H1 (cell line): ENCODE results near the gene GALNT17. TPM values are rescaled to one million over a fixed set of nuclear protein-coding genes. Genes with fewer than 3 reads are reported as not detected.

Experiments used
- CTCF ChIA-PET: fragments of 300-600 bp; sonication (Branson Sonifier 250); formaldehyde crosslinking; loops from one replicate; lab custom pipeline; 2021; ENCODE audit not compliant: partially characterized antibody; lab: Charles Lee
- POLR2A ChIA-PET: fragments of 300-600 bp; sonication (Branson Sonifier 250); formaldehyde crosslinking; loops from one replicate; lab custom pipeline; 2021; ENCODE audit warnings: inconsistent platforms; ENCODE audit not compliant: partially characterized antibody; lab: Charles Lee
- DNase-seq, 2 experiments: peaks; one replicate each; pipeline versions ENCODE4 v3.0.0 to v3.0.0-alpha.2; 2010 to 2022; ENCODE audit warnings: low spot score in 2 of 2, low read depth in 1 of 2, mixed read lengths in 1 of 2
- FAIRE-seq: peaks from 2 replicates; lab custom pipeline; 2011; peaks lifted over from hg19 to GRCh38; lab: Jason Lieb, UNC
- H2AFZ ChIP-seq: 2 replicates; pipeline ENCODE4 v1.8.1; 2012; ENCODE audit warnings: low read length, inconsistent platforms
- H2AK5ac ChIP-seq: 2 replicates; pipeline ENCODE4 v1.6.1; 2013; ENCODE audit warnings: low read depth, low read length
- H2BK120ac ChIP-seq: replicated peaks from 2 replicates; pipeline ENCODE3; 2013; ENCODE audit warnings: low read depth, low read length, inconsistent platforms
- H2BK12ac ChIP-seq: 2 replicates; pipeline ENCODE4 v1.6.1; 2013; ENCODE audit warnings: low read depth, low read length
- H2BK15ac ChIP-seq: 2 replicates; pipeline ENCODE4 v1.6.1; 2013; ENCODE audit warnings: low read length
- H2BK20ac ChIP-seq: 2 replicates; pipeline ENCODE4 v1.6.1; 2013; ENCODE audit warnings: low read length
- H2BK5ac ChIP-seq: 2 replicates; pipeline ENCODE4 v1.6.1; 2013; ENCODE audit warnings: low read depth, low read length
- H3K14ac ChIP-seq: 2 replicates; pipeline ENCODE4 v1.6.1; 2013; ENCODE audit warnings: inconsistent platforms; ENCODE audit not compliant: insufficient read length
- H3K18ac ChIP-seq: 2 replicates; pipeline ENCODE4 v1.6.1; 2013; ENCODE audit warnings: low read length; ENCODE audit errors: extremely low read depth
- H3K23ac ChIP-seq: 2 replicates; pipeline ENCODE4 v1.6.1; 2013; ENCODE audit warnings: inconsistent platforms; ENCODE audit not compliant: insufficient read length
- H3K23me2 ChIP-seq: 2 replicates; pipeline ENCODE4 v1.6.1; 2013; ENCODE audit warnings: low read depth, low read length
- H3K27ac ChIP-seq: 2 replicates; pipeline ENCODE4 v1.6.1; 2011; ENCODE audit warnings: low read depth, low read length, inconsistent platforms
- H3K27me3 ChIP-seq, 4 experiments: replicated peaks in 1 of 4; 1 replicate in 1 of 4; 2 replicates in 3 of 4; pipeline versions ENCODE4 v1.6.1 to v1.8.1; 2011 to 2013; ENCODE audit warnings: low read length in 3 of 4, mild to moderate bottlenecking in 3 of 4, inconsistent platforms in 2 of 4, mixed read lengths in 2 of 4, moderate library complexity in 1 of 4; ENCODE audit not compliant: control insufficient read depth in 3 of 4, insufficient read depth in 3 of 4; ENCODE audit errors: extremely low read depth in 1 of 4
- H3K36me3 ChIP-seq, 4 experiments: 2 replicates each; pipeline versions ENCODE4 v1.6.1 to v1.8.1; 2011 to 2013; ENCODE audit warnings: mild to moderate bottlenecking in 4 of 4, low read length in 3 of 4, moderate library complexity in 2 of 4, control low read depth in 1 of 4, inconsistent platforms in 1 of 4; ENCODE audit not compliant: insufficient read depth in 4 of 4, control insufficient read depth in 2 of 4
- H3K4ac ChIP-seq: replicated peaks from 2 replicates; pipeline ENCODE3; 2013; ENCODE audit warnings: low read length, low read depth, mixed read lengths, inconsistent platforms; ENCODE audit not compliant: insufficient read length
- H3K4me1 ChIP-seq, 4 experiments: replicated peaks in 1 of 4; 1 replicate in 1 of 4; 2 replicates in 3 of 4; pipeline versions ENCODE4 v1.6.1 to v1.8.1; 2011 to 2013; ENCODE audit warnings: low read length in 3 of 4, inconsistent platforms in 2 of 4, mixed read lengths in 1 of 4; ENCODE audit not compliant: insufficient read depth in 4 of 4, control insufficient read depth in 3 of 4
- H3K4me2 ChIP-seq, 2 experiments: 2 replicates each; pipeline versions ENCODE4 v1.6.1 to v1.8.1; 2011 to 2013; ENCODE audit warnings: low read depth in 2 of 2, low read length in 2 of 2, control low read depth in 1 of 2, inconsistent platforms in 1 of 2, mild to moderate bottlenecking in 1 of 2; ENCODE audit not compliant: insufficient read depth in 1 of 2
- H3K4me3 ChIP-seq, 4 experiments: fragments of 200-600, 300-600 bp in 1 of 4; sonication (generic), shearing (Covaris generic), sonication (Bioruptor Twin) in 1 of 4; 2 replicates each; pipeline versions ENCODE4 v1.5.1 to v1.8.1; 2011 to 2016; ENCODE audit warnings: low read length in 4 of 4, low read depth in 3 of 4, control low read depth in 2 of 4, inconsistent platforms in 2 of 4, mild to moderate bottlenecking in 2 of 4, mixed read lengths in 1 of 4, moderate library complexity in 1 of 4; ENCODE audit not compliant: insufficient read depth in 2 of 4; ENCODE audit errors: extremely low read depth in 1 of 4
- H3K56ac ChIP-seq: replicated peaks from 2 replicates; pipeline ENCODE3; 2013; ENCODE audit warnings: low read depth, mild to moderate bottlenecking, mixed read lengths, low read length, inconsistent platforms; ENCODE audit not compliant: insufficient read length
- H3K79me1 ChIP-seq: 2 replicates; pipeline ENCODE4 v1.6.1; 2013; ENCODE audit warnings: low read depth, low read length, control low read depth
- H3K79me2 ChIP-seq, 2 experiments: 2 replicates each; pipeline versions ENCODE4 v1.6.1 to v1.8.1; 2012 to 2013; ENCODE audit warnings: low read length in 2 of 2, mild to moderate bottlenecking in 2 of 2, inconsistent platforms in 1 of 2; ENCODE audit not compliant: insufficient read depth in 2 of 2, control insufficient read depth in 1 of 2
- H3K9ac ChIP-seq, 4 experiments: replicated peaks in 1 of 4; 1 replicate in 1 of 4; 2 replicates in 3 of 4; pipeline versions ENCODE4 v1.6.1 to v1.8.1; 2011 to 2013; ENCODE audit warnings: low read depth in 3 of 4, low read length in 3 of 4, control low read depth in 2 of 4, mild to moderate bottlenecking in 2 of 4, moderate library complexity in 2 of 4, inconsistent platforms in 1 of 4; ENCODE audit errors: extremely low read depth in 1 of 4
- H3K9me3 ChIP-seq, 2 experiments: 2 replicates each; pipeline versions ENCODE4 v1.6.1 to v1.8.1; 2012 to 2013; ENCODE audit warnings: mild to moderate bottlenecking in 2 of 2, moderate library complexity in 2 of 2, control low read depth in 1 of 2, inconsistent platforms in 1 of 2, low read depth in 1 of 2, low read length in 1 of 2, mixed read lengths in 1 of 2; ENCODE audit not compliant: insufficient read depth in 2 of 2
- H4K20me1 ChIP-seq, 2 experiments: replicated peaks in 1 of 2; 2 replicates each; pipeline versions ENCODE3 to v1.8.1; 2011 to 2013; ENCODE audit warnings: inconsistent platforms in 2 of 2, low read length in 2 of 2, mild to moderate bottlenecking in 1 of 2; ENCODE audit not compliant: insufficient read depth in 2 of 2, control insufficient read depth in 1 of 2
- H4K5ac ChIP-seq: 2 replicates; pipeline ENCODE4 v1.6.1; 2013; ENCODE audit warnings: low read length, low read depth, mixed read lengths, inconsistent platforms; ENCODE audit not compliant: insufficient read length
- H4K8ac ChIP-seq: 2 replicates; pipeline ENCODE4 v1.8.0; 2013; ENCODE audit warnings: mild to moderate bottlenecking, moderate library complexity, low read length, inconsistent platforms; ENCODE audit not compliant: insufficient read depth; ENCODE audit errors: extremely low read depth
- H4K91ac ChIP-seq: replicated peaks from 2 replicates; pipeline ENCODE3; 2013; ENCODE audit warnings: low read length, mixed read lengths, inconsistent platforms; ENCODE audit not compliant: insufficient read length
- BCL11A ChIP-seq, 2 experiments: IDR thresholded peaks; one replicate each; pipeline ENCODE4 v1.6.1; 2011; ENCODE audit warnings: low read depth in 2 of 2, low read length in 2 of 2, mild to moderate bottlenecking in 2 of 2
- CTCF ChIP-seq, 3 experiments: IDR thresholded peaks; 1 replicate in 2 of 3; 2 replicates in 1 of 3; pipeline versions ENCODE4 v1.5.1 to v1.6.1; 2011; ENCODE audit warnings: low read length in 3 of 3, mild to moderate bottlenecking in 3 of 3, inconsistent platforms in 2 of 3, low read depth in 1 of 3, moderate library complexity in 1 of 3; ENCODE audit not compliant: insufficient read depth in 1 of 3; ENCODE audit errors: control extremely low read depth in 1 of 3
- EGR1 ChIP-seq: IDR thresholded peaks from 2 replicates; pipeline ENCODE4 v1.6.1; 2011; ENCODE audit warnings: low read depth, low read length, borderline replicate concordance
- KDM4A ChIP-seq: IDR thresholded peaks from one replicate; pipeline ENCODE4 v1.7.1; 2012; ENCODE audit warnings: low read depth, mild to moderate bottlenecking, moderate library complexity, low read length, inconsistent platforms; ENCODE audit not compliant: severe bottlenecking
- NRF1 ChIP-seq: IDR thresholded peaks from 2 replicates; pipeline ENCODE4 v1.6.1; 2011; ENCODE audit warnings: mild to moderate bottlenecking, low read depth, low read length, improper control_type of control experiment
- PHF8 ChIP-seq: fragments of 200-600 bp; sonication (generic); conservative IDR thresholded peaks from 2 replicates; pipeline ENCODE4 v1.7.1; 2012; ENCODE audit warnings: low read depth, mild to moderate bottlenecking, inconsistent platforms, low read length, moderate library complexity
- RBBP5 ChIP-seq: IDR thresholded peaks from 2 replicates; pipeline ENCODE4 v1.7.1; 2012; ENCODE audit warnings: low read depth, mild to moderate bottlenecking, inconsistent platforms, low read length, moderate library complexity, borderline replicate concordance
- SUZ12 ChIP-seq: fragments of 200-600 bp; sonication (generic); IDR thresholded peaks from 2 replicates; pipeline ENCODE4 v1.6.1; 2012; ENCODE audit warnings: mild to moderate bottlenecking, inconsistent platforms, low read length, moderate library complexity, mixed read lengths
- TEAD4 ChIP-seq: IDR thresholded peaks from 2 replicates; pipeline ENCODE4 v1.6.1; 2012; ENCODE audit warnings: low read depth, low read length, inconsistent platforms, mixed read lengths
- WGBS, 2 experiments: shearing (Covaris generic) in 1 of 2; methylation state at CpG; one replicate each; pipeline versions ENCODE4 v1.1.6 to v1.1.7; 2013 to 2015; ENCODE audit warnings: low lambda C conversion rate in 2 of 2, mixed read lengths in 2 of 2, inconsistent platforms in 1 of 2, low coverage in 1 of 2, missing lambda C conversion rate in 1 of 2; ENCODE audit not compliant: insufficient replicate concordance in 2 of 2, insufficient coverage in 1 of 2, insufficient read length in 1 of 2; ENCODE audit errors: extremely low coverage in 1 of 2, missing lambda C conversion rate in 1 of 2; 5-methylcytosine and 5-hydroxymethylcytosine counted together
- polyA plus RNA-seq, 7 experiments: library from polyadenylated mRNA; depleted of rRNA in 3 of 7; stranded (reverse) in 5 of 7; unstranded in 2 of 7; fragments of >200 nt in 5 of 7; fragments of 200-250 nt in 2 of 7; gene quantifications; 1 replicate in 5 of 7; 2 replicates in 1 of 7; 4 replicates in 1 of 7; pipeline versions ENCODE4 v1.2.1 to v1.2.3, GENCODE V29; 2011 to 2013; ENCODE audit warnings: missing spikeins in 2 of 7, mixed read lengths in 2 of 7
- total RNA-seq: library from RNA; stranded (reverse); fragmentation: NEBNext Ultra II Directional; extraction: Animal tissue kit (Norgen Biotek cat#: 25700); gene quantifications from 2 replicates; pipeline ENCODE4 v1.2.1, GENCODE V29; 2021
- TF ChIP-seq, protein P1 (sequence below): IDR thresholded peaks from 2 replicates; pipeline ENCODE4 v1.6.1; 2012; ENCODE audit warnings: inconsistent platforms

The GALNT17 gene
- total and polyA plus RNA-seq, 2 of the 8 experiments (the other 6 are each of a cell fraction or from before 2014, with no cell fraction given), result 37.7 to 47.0 TPM

GRCh38 chr7:71095266-71095860 is 36.6 kb upstream of the GALNT17 start:
- H4K91ac ChIP-seq, result no peak overlapping the region
- no peaks in the 10 kb centered on the region for H3K23me2 ChIP-seq
- H3K9ac ChIP-seq, result no peak overlapping the region
- no peak overlapping the region for H2AFZ ChIP-seq
- no peaks in the 10 kb centered on the region; a peak in 1 of 4 replicates for H3K9me3 ChIP-seq
- no peak overlapping the region for H3K4ac ChIP-seq
- no peak for FAIRE-seq
- H3K4me3 ChIP-seq, result no peak overlapping the region
- POLR2A ChIA-PET, result no interaction called here
- H2BK120ac ChIP-seq, result no peak overlapping the region
- H3K4me2 ChIP-seq, result no peak overlapping the region
- no peak overlapping the region for H2BK12ac ChIP-seq
- no peak overlapping the region for H4K5ac ChIP-seq
- H3K18ac ChIP-seq, result no peak overlapping the region
- no peak overlapping the region for H2BK15ac ChIP-seq
- H4K20me1 ChIP-seq, result no peaks in the 10 kb centered on the region
- 84% methylated on average over 2 of the region's 2 CpGs; no CpG with 5 or more reads in 1 of the 2 experiments for WGBS, 2 experiments
- no peak overlapping the region for H3K56ac ChIP-seq
- H2BK20ac ChIP-seq, result no peak overlapping the region
- no peaks in the 10 kb centered on the region for H3K36me3 ChIP-seq
- H3K23ac ChIP-seq, result no peak overlapping the region
- H3K14ac ChIP-seq, result no peak overlapping the region
- H2BK5ac ChIP-seq, result no peak overlapping the region
- H3K27ac ChIP-seq, result no peak overlapping the region
- H3K79me2 ChIP-seq, result no peaks in the 10 kb centered on the region
- no peaks in the 10 kb centered on the region for H3K79me1 ChIP-seq
- H3K27me3 ChIP-seq, result no peaks in the 10 kb centered on the region
- H4K8ac ChIP-seq, result no peak overlapping the region
- H2AK5ac ChIP-seq, result no peak overlapping the region
- peaks cover 0 to 3% (median 0%) of the 10 kb centered on the region in 4 experiments; a peak in 1 of 7 replicates for H3K4me1 ChIP-seq
- CTCF ChIA-PET, result no interaction called here
- no peak for DNase-seq
- TF ChIP-seq RBBP5 (no peak), PHF8 (no peak), CTCF (IDR thresholded peaks at IDR 0.05; ENCODE audit: control extremely low read depth in 1 of 3, insufficient read depth in 1 of 3, low read depth in 1 of 3, low read length in 3 of 3) (no peak), BCL11A (IDR thresholded peaks at IDR 0.05; ENCODE audit: low read depth in 2 of 2, low read length in 2 of 2) (no peak), SUZ12 (no peak), KDM4A (no peak), NRF1 (no peak), TEAD4 (no peak), EGR1 (no peak)
- TF ChIP-seq, protein P1, sequence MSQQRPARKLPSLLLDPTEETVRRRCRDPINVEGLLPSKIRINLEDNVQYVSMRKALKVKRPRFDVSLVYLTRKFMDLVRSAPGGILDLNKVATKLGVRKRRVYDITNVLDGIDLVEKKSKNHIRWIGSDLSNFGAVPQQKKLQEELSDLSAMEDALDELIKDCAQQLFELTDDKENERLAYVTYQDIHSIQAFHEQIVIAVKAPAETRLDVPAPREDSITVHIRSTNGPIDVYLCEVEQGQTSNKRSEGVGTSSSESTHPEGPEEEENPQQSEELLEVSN, result no peak
